Upper lobe of left lung (tissue), 6 donors: ENCODE results near the gene ADSS1. TPM values are rescaled to one million over a fixed set of nuclear protein-coding genes. Genes with fewer than 3 reads are reported as not detected.

Experiments used
- ATAC-seq, 2 donors: fragments of 200-7000 bp; cut with Tn5 transposase; one replicate each; pipeline ENCODE4 v1.9.1; 2022; ENCODE audit warnings: mild to moderate bottlenecking in 2 of 2, moderate library complexity in 2 of 2; ENCODE audit not compliant: low FRiP score in 2 of 2
- DNase-seq, 2 donors: peaks; one replicate each; pipeline ENCODE4 v3.0.0-alpha.2; 2019 to 2020
- H3K27ac ChIP-seq, 4 donors: fragments of 200-600 bp; sonication (generic); one replicate each; pipeline ENCODE4 v1.5.1; 2016 to 2019
- H3K27me3 ChIP-seq, 4 donors: fragments of 200-600 bp; sonication (generic); one replicate each; pipeline ENCODE4 v1.5.1; 2017 to 2019
- H3K36me3 ChIP-seq, 4 donors: fragments of 200-600 bp; sonication (generic); one replicate each; pipeline ENCODE4 v1.5.1; 2016 to 2019
- H3K4me1 ChIP-seq, 4 donors: fragments of 200-600 bp; sonication (generic); one replicate each; pipeline ENCODE4 v1.5.1; 2018 to 2019
- H3K4me3 ChIP-seq, 4 donors: fragments of 200-600 bp; sonication (generic); one replicate each; pipeline ENCODE4 v1.5.1; 2017 to 2019; ENCODE audit warnings: mild to moderate bottlenecking in 2 of 4, moderate library complexity in 1 of 4
- H3K9me3 ChIP-seq, 4 donors: fragments of 200-600 bp; sonication (generic); one replicate each; pipeline ENCODE4 v1.5.1; 2018 to 2019
- CTCF ChIP-seq, 6 experiments: fragments of 450-650 bp in 4 of 6; fragments of 200-600 bp in 2 of 6; sonication (generic) in 2 of 6; IDR thresholded peaks; one replicate each; pipeline ENCODE4 v1.5.1; 2016 to 2019; ENCODE audit warnings: antibody characterized with exemption in 6 of 6
- EP300 ChIP-seq, 4 donors: sonication (generic); formaldehyde crosslinking; IDR thresholded peaks; one replicate each; pipeline ENCODE4 v1.5.1; 2017; ENCODE audit warnings: antibody characterized with exemption in 4 of 4, control low read depth in 2 of 4
- POLR2A ChIP-seq, 4 donors: fragments of 450-650 bp; IDR thresholded peaks; one replicate each; pipeline ENCODE4 v1.5.1; 2016 to 2017; ENCODE audit warnings: antibody characterized with exemption in 4 of 4, mild to moderate bottlenecking in 2 of 4
- POLR2AphosphoS5 ChIP-seq, 2 donors: sonication (generic); formaldehyde crosslinking; IDR thresholded peaks; one replicate each; pipeline ENCODE4 v1.5.1; 2017; ENCODE audit warnings: antibody characterized with exemption in 2 of 2
- WGBS, 2 donors: methylation state at CpG; one replicate each; pipeline ENCODE4 v1.1.5; 2017 to 2018; 5-methylcytosine and 5-hydroxymethylcytosine counted together
- total RNA-seq, 6 donors: library from RNA; depleted of rRNA in 4 of 6; stranded (reverse); fragments of >200 nt in 4 of 6; gene quantifications; one replicate each; pipeline versions ENCODE4 v1.1.0 to v1.2.1, GENCODE V29; 2016 to 2021
- donor health status: DM: no; HTN: no; CAD: no; lungs with moderate emphysema.
- donor health status: DM: no; HTN: yes; CAD: no; lungs with severe emphysema.

Gene ADSS1
- total RNA-seq, 6 donors from 2014 or later = 4.9 to 34.6 (median 6.2) TPM

GRCh38 chr14:104696671-104697316, 27.2 kb upstream of the ADSS1 start:
- H3K4me1 ChIP-seq = peaks cover 69 to 86% (median 76%) of the 10 kb centered on the region in 4 donors
- TF ChIP-seq EP300 (IDR thresholded peaks at IDR 0.05) (no peak), POLR2AphosphoS5 (IDR thresholded peaks at IDR 0.05) (no peak), POLR2A (IDR thresholded peaks at IDR 0.05) (no peak), CTCF (IDR thresholded peaks at IDR 0.05) (no peak)
- H3K9me3 ChIP-seq = no peaks in the 10 kb centered on the region
- DNase-seq (peak in 1 of 2 donors; percentile 58), ATAC-seq (no peak)
- no peak overlapping the region for H3K4me3 ChIP-seq
- WGBS, 2 donors = 68 to 88% methylated on average over 5 to 6 of the region's 14 CpGs
- H3K36me3 ChIP-seq = peaks cover 0 to 23% (median 14%) of the 10 kb centered on the region in 4 donors
- H3K27ac ChIP-seq = peak overlapping the region in 3 of 4 donors; percentile 69 to 88 (median 72)
- H3K27me3 ChIP-seq = no peaks in the 10 kb centered on the region

- no peak overlapping the region for H3K4me3 ChIP-seq
- TF ChIP-seq CTCF (IDR thresholded peaks at IDR 0.05) (no peak), EP300 (IDR thresholded peaks at IDR 0.05) (no peak), POLR2AphosphoS5 (IDR thresholded peaks at IDR 0.05) (no peak), POLR2A (IDR thresholded peaks at IDR 0.05) (no peak)
Measured at GRCh38 chr14:104697317-104697703, 26.7 kb upstream of the ADSS1 start.

GRCh38 chr14:104697892-104698583, 26.0 kb upstream of the ADSS1 start:
- TF ChIP-seq EP300 (IDR thresholded peaks at IDR 0.05) (no peak), CTCF (IDR thresholded peaks at IDR 0.05) (no peak), POLR2A (IDR thresholded peaks at IDR 0.05) (no peak), POLR2AphosphoS5 (IDR thresholded peaks at IDR 0.05) (no peak)
- peaks cover 0 to 34% (median 24%) of the 10 kb centered on the region in 4 donors for H3K36me3 ChIP-seq
- no peaks in the 10 kb centered on the region for H3K27me3 ChIP-seq
- DNase-seq (peak in 1 of 2 donors; percentile 64), ATAC-seq (peak in 1 of 2 donors; percentile 6)
- no peak overlapping the region for H3K4me3 ChIP-seq
- WGBS, 2 donors = 58 to 68% methylated on average over 10 to 14 of the region's 19 CpGs
- H3K9me3 ChIP-seq = no peaks in the 10 kb centered on the region
- H3K4me1 ChIP-seq = peaks cover 59 to 74% (median 67%) of the 10 kb centered on the region in 4 donors
- peak overlapping the region in 3 of 4 donors; percentile 46 to 88 (median 69) for H3K27ac ChIP-seq

More at GRCh38 chr14:104697317-104697703, 26.7 kb upstream of the ADSS1 start:
- no peaks in the 10 kb centered on the region for H3K27me3 ChIP-seq
- WGBS, 2 donors = 88 to 92% methylated on average over 5 to 8 of the region's 10 CpGs
- peaks cover 0 to 27% (median 19%) of the 10 kb centered on the region in 4 donors for H3K36me3 ChIP-seq
- DNase-seq (peak in 1 of 2 donors; percentile 81), ATAC-seq (no peak)
- peak overlapping the region in 3 of 4 donors; percentile 69 to 88 (median 72) for H3K27ac ChIP-seq
- H3K9me3 ChIP-seq = no peaks in the 10 kb centered on the region
- peaks cover 63 to 81% (median 72%) of the 10 kb centered on the region in 4 donors for H3K4me1 ChIP-seq

GRCh38 chr14:104698688-104699425, 25.2 kb upstream of the ADSS1 start:
- 62 to 68% methylated on average over 4 to 24 of the region's 24 CpGs for WGBS, 2 donors
- Histone ChIP-seq H3K27me3 (no peaks in the 10 kb centered on the region), H3K27ac (peak overlapping the region in 3 of 4 donors; percentile 35 to 88 (median 48)), H3K9me3 (no peaks in the 10 kb centered on the region), H3K4me3 (no peak overlapping the region), H3K36me3 (peaks cover 0 to 42% (median 32%) of the 10 kb centered on the region in 4 donors), H3K4me1 (peaks cover 57 to 65% (median 61%) of the 10 kb centered on the region in 4 donors)
- DNase-seq (peak in 1 of 2 donors; percentile 70), ATAC-seq (no peak)
- no peak for TF ChIP-seq POLR2A (IDR thresholded peaks at IDR 0.05)
- TF ChIP-seq POLR2AphosphoS5 (IDR thresholded peaks at IDR 0.05) = no peak

- Histone ChIP-seq H3K4me1 (peaks cover 51 to 60% (median 56%) of the 10 kb centered on the region in 4 donors), H3K27me3 (no peaks in the 10 kb centered on the region), H3K27ac (peak overlapping the region in 3 of 4 donors; percentile 35 to 88 (median 48)), H3K36me3 (peaks cover 0 to 47% (median 36%) of the 10 kb centered on the region in 4 donors), H3K9me3 (no peaks in the 10 kb centered on the region), H3K4me3 (peak overlapping the region in 1 of 4 donors; percentile 1)
- WGBS, 2 donors = 52% methylated on average over 12 of the region's 12 CpGs; no CpG with 5 or more reads in 1 of the 2 donors
- TF ChIP-seq POLR2A (IDR thresholded peaks at IDR 0.05) = no peak
- no peak for TF ChIP-seq EP300 (IDR thresholded peaks at IDR 0.05)
- no peak for TF ChIP-seq CTCF (IDR thresholded peaks at IDR 0.05)
- no peak for TF ChIP-seq POLR2AphosphoS5 (IDR thresholded peaks at IDR 0.05)
- DNase-seq (peak in 1 of 2 donors; percentile 60), ATAC-seq (no peak)
Measured at GRCh38 chr14:104699426-104699748, 24.6 kb upstream of the ADSS1 start.
